RWPE2 (cell line): ENCODE measurements around the gene CPB1.

Experiments
- ATAC-seq: fragments of 200-7000 bp; cut with Tn5 transposase; 3 replicates; pipeline ENCODE4 v1.9.1; 2021; ENCODE audit warnings: low read depth
- DNase-seq: peaks from one replicate; pipeline ENCODE4 v3.0.0-alpha.2; 2020; ENCODE audit warnings: low spot score
- H3K27ac ChIP-seq: fragments of 450-650 bp; 2 replicates; pipeline ENCODE4 v1.5.1; 2017; ENCODE audit warnings: mild to moderate bottlenecking; ENCODE audit not compliant: poor library complexity, severe bottlenecking
- H3K27me3 ChIP-seq: fragments of 250-450 bp; sonication (Bioruptor Pico); 2 replicates; pipeline ENCODE4 v1.5.1; 2021; ENCODE audit warnings: mild to moderate bottlenecking, moderate library complexity; ENCODE audit not compliant: insufficient read depth, poor library complexity, severe bottlenecking
- H3K36me3 ChIP-seq: fragments of 250-450 bp; sonication (Bioruptor Pico); 2 replicates; pipeline ENCODE4 v1.5.1; 2020; ENCODE audit warnings: low read depth, mild to moderate bottlenecking, moderate library complexity
- H3K4me1 ChIP-seq: fragments of 250-450 bp; sonication (Bioruptor Pico); 2 replicates; pipeline ENCODE4 v1.5.1; 2021; ENCODE audit warnings: mild to moderate bottlenecking, moderate library complexity; ENCODE audit not compliant: insufficient read depth, poor library complexity, severe bottlenecking
- H3K4me3 ChIP-seq: fragments of 250-450 bp; sonication (Bioruptor Pico); 2 replicates; pipeline ENCODE4 v1.5.1; 2021; ENCODE audit warnings: mild to moderate bottlenecking, moderate library complexity; ENCODE audit not compliant: severe bottlenecking
- H3K9me3 ChIP-seq: fragments of 250-450 bp; sonication (Bioruptor Pico); 2 replicates; pipeline ENCODE4 v1.5.1; 2021; ENCODE audit warnings: mild to moderate bottlenecking, moderate library complexity; ENCODE audit not compliant: severe bottlenecking
- CTCF ChIP-seq: fragments of 450-650 bp; IDR thresholded peaks from one replicate; pipeline ENCODE4 v1.5.1; 2017; ENCODE audit warnings: mild to moderate bottlenecking, moderate library complexity; ENCODE audit not compliant: poor library complexity, severe bottlenecking

CPB1 gene

GRCh38 chr3:148856384-148856783 is 28.8 kb downstream of the CPB1 start:
- DNase-seq (no peak), ATAC-seq (no peak)
- no peaks in the 10 kb centered on the region for H3K9me3 ChIP-seq
- H3K36me3 ChIP-seq = no peaks in the 10 kb centered on the region
- H3K27me3 ChIP-seq = no peaks in the 10 kb centered on the region
- no peak overlapping the region for H3K4me3 ChIP-seq
- no peak for TF ChIP-seq CTCF
- H3K4me1 ChIP-seq = no peaks in the 10 kb centered on the region
- no peak overlapping the region for H3K27ac ChIP-seq

- Histone ChIP-seq H3K27me3 (no peaks in the 10 kb centered on the region), H3K4me1 (no peaks in the 10 kb centered on the region), H3K36me3 (no peaks in the 10 kb centered on the region), H3K27ac (no peak overlapping the region), H3K4me3 (no peak overlapping the region), H3K9me3 (no peaks in the 10 kb centered on the region)
- ATAC-seq = no peak
- TF ChIP-seq CTCF = no peak
- DNase-seq = no peak
Measured at GRCh38 chr3:148857316-148857715, 29.7 kb downstream of the CPB1 start.

GRCh38 chr3:148861277-148861869 is 33.8 kb downstream of the CPB1 start:
- TF ChIP-seq CTCF = peak; percentile 92
- no peak overlapping the region for H3K27ac ChIP-seq
- H3K4me3 ChIP-seq = no peak overlapping the region
- DNase-seq (no peak), ATAC-seq (no peak)
- H3K4me1 ChIP-seq = no peaks in the 10 kb centered on the region
- H3K36me3 ChIP-seq = no peaks in the 10 kb centered on the region
- no peaks in the 10 kb centered on the region for H3K9me3 ChIP-seq
- H3K27me3 ChIP-seq = no peaks in the 10 kb centered on the region

GRCh38 chr3:148863297-148863696 is 35.7 kb downstream of the CPB1 start:
- DNase-seq (no peak), ATAC-seq (no peak)
- H3K27me3 ChIP-seq = no peaks in the 10 kb centered on the region
- no peak overlapping the region for H3K4me3 ChIP-seq
- H3K36me3 ChIP-seq = no peaks in the 10 kb centered on the region
- H3K27ac ChIP-seq = no peak overlapping the region
- H3K4me1 ChIP-seq = no peaks in the 10 kb centered on the region
- no peaks in the 10 kb centered on the region for H3K9me3 ChIP-seq
- TF ChIP-seq CTCF = no peak

- H3K27me3 ChIP-seq = no peaks in the 10 kb centered on the region
- no peak overlapping the region for H3K27ac ChIP-seq
- no peak for ATAC-seq
- no peaks in the 10 kb centered on the region for H3K4me1 ChIP-seq
- DNase-seq = no peak
- no peak for TF ChIP-seq CTCF
- no peak overlapping the region for H3K4me3 ChIP-seq
- H3K36me3 ChIP-seq = no peaks in the 10 kb centered on the region
- H3K9me3 ChIP-seq = no peaks in the 10 kb centered on the region
Measured at GRCh38 chr3:148863814-148864213, 36.2 kb downstream of the CPB1 start.
